T47D (cell line): ENCODE data around the gene FMN2.

ENCODE experiments used
- DNase-seq, 2 experiments: peaks; one replicate each; pipeline versions ENCODE4 v3.0.0 to v3.0.0-alpha.2; 2011 to 2012; ENCODE audit warnings: low read depth in 1 of 2, low spot score in 1 of 2
- JUND ChIP-seq: IDR thresholded peaks from 2 replicates; pipeline ENCODE4 v1.6.1; 2012; ENCODE audit warnings: low read depth
- in situ Hi-C: cut with HindIII; loops from 2 replicates; pipeline ENCODE4 v1.10.0; 2016; ENCODE audit warnings: low sequenced_read_pairs, low pct_unique_long_range_greater_than_20kb

Gene FMN2

DNA sequence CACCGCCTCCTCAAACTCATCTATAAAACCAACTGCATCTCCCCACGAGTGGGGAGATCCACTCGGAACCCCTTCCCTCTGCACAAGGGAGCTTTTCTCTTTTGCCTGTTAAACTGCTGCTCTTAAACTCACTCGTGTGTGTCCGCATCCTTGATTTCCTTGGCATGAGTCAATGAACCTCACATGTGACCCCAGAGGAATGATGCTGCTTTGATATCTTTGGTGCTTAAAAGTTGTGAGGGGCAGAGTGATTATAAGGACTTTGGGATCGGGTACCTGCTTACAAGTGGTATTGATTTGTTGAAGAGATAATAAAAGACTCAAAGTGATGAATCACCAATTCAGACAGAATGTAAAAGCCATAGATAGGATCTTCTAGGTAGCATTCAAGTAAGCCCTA lies 394.9 kb downstream of the FMN2 start:
- no peak for DNase-seq
- no peak for TF ChIP-seq JUND
- in situ Hi-C loops, result no loop called here

DNA sequence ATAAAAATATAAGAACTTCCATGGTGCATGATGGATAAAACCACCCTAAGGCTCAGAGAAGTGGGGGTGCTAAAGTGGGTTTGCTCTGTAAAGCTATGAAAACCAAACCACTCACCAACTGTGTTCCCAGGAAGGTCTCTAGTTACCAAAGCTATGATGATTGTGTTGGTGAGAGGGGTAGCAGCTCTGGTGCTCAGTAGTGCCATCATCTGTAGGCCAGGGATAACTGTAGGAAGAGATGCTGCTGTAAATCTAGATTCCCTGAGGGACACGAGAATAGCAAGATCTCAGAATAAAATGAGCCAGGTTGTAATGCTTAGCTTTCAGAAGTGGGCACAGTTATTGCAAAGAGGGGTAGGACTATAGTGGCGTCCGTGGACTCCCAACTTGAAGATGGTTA lies 395.8 kb downstream of the FMN2 start:
- no peak for TF ChIP-seq JUND
- no peak for DNase-seq
- in situ Hi-C loops, result no loop called here

- DNase-seq, result no peak
- in situ Hi-C loops, result no loop called here
Observed at GRCh38 chr1:240491156-240491555, 399.5 kb downstream of the FMN2 start.

GRCh38 chr1:240491796-240492195 lies 400.1 kb downstream of the FMN2 start:
- in situ Hi-C loops, result no loop called here
- TF ChIP-seq JUND, result no peak
- no peak for DNase-seq

More at GRCh38 chr1:240491156-240491555, 399.5 kb downstream of the FMN2 start:
- TF ChIP-seq JUND, result no peak

DNA sequence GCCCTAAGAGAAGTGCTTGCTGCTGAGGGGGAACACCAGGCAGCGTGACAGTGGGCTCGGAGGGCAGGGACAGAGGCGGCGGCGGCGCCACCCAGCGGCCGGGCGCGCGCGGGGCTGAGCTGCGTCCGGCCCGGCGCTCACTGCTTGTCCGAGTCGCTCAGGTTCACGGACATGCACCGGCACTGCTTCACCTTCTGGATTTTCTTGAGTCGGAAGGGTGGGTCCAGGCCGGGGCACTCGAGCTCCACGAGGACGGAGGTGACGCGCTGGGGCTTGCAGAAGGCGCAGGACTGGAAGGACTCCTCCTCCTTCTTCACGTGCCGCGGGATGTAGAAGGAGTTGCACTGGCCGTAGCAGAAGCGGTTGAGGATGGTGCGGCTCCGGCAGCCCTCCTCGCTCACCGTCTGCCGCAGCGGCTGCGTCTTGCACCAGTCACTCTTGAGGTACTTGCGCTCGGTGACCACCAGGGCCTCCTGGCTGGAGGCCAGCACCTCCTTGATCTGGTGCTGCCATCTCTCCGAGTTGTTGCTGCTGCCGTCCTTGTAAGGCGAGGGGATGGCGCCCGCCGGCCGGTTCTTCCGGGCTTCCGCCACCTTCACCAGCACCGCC lies 401.3 kb downstream of the FMN2 start:
- peak; percentile 65 to 85 for DNase-seq
- TF ChIP-seq JUND, result no peak
- in situ Hi-C loops, result no loop called here

- TF ChIP-seq JUND, result no peak
- no peak for DNase-seq
- in situ Hi-C loops, result no loop called here
Observed at GRCh38 chr1:240495601-240496000, 403.9 kb downstream of the FMN2 start.

GRCh38 chr1:240496356-240496755 lies 404.7 kb downstream of the FMN2 start:
- DNase-seq, result no peak
- no peak for TF ChIP-seq JUND
- in situ Hi-C loops, result no loop called here

GRCh38 chr1:240496941-240497340 lies 405.3 kb downstream of the FMN2 start:
- TF ChIP-seq JUND, result no peak
- in situ Hi-C loops, result no loop called here
- DNase-seq, result no peak

DNA sequence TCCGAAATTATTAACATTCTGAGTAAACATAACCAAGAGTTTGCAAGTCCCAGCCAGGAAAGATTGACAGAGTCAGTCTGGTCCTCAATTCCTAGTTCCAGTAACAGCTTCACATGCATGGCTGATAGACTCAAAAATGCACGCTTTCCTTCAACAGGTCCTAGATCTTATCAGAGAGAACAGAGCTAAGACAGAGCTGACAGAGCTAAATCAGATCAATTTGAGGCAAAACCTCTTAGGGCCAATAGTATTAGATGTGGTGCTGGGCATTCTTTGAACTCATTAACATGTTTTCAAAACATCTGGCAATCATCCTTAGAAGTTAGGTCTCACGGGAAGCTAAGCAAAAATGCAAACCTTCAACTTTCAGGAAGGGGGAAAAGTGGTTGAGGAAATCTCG lies 406.2 kb downstream of the FMN2 start:
- in situ Hi-C loops, result no loop called here
- no peak for DNase-seq
- no peak for TF ChIP-seq JUND

DNA sequence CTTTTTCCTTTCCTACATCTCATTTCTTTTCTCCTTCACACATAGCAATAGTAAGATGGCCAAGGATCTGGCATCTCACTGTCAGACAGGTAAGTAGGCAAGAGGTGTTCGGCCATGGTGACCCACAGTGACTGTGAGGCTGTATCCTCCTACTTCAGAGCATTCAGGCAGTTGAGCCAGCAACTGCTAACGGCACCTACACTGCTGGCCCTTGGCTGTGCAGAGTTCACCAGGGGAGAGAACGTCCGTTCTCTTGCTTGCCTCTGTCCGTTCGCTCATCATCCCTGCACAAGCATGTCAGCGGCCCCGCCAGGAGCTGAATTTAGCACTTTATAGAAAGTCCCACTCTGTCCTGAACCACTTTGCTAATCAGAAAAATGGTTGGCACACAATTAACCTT lies 406.7 kb downstream of the FMN2 start:
- no peak for DNase-seq
- in situ Hi-C loops, result no loop called here

DNA sequence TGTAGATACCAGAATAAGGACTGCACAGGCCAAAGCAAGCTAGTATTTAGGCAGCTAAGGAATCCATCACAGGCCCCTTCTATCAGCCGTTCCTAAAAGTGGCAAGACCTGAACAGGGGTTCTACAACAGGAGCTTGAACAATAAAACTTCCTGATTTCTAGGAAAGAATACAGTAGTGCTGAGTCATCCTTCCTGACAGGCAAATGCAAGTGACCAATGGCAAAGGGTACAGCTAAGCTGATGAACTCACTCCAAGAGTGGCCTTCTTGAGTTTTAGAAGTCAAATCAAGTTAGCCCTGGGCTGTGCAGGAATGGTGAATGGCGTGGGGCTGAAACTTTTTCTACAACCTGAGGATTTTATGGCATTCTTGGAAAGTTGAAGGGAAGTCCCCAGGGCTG lies 407.3 kb downstream of the FMN2 start:
- in situ Hi-C loops, result no loop called here
- DNase-seq, result peak in 1 of 2 experiments; percentile 55
- TF ChIP-seq JUND, result no peak

More for the DNA sequence above, 406.7 kb downstream of the FMN2 start:
- no peak for TF ChIP-seq JUND

GRCh38 chr1:240500647-240501046 lies 409.0 kb downstream of the FMN2 start:
- in situ Hi-C loops, result no loop called here
- no peak for DNase-seq
- TF ChIP-seq JUND, result no peak

GRCh38 chr1:240501115-240501514 lies 409.4 kb downstream of the FMN2 start:
- TF ChIP-seq JUND, result no peak
- DNase-seq, result no peak
- in situ Hi-C loops, result no loop called here

DNA sequence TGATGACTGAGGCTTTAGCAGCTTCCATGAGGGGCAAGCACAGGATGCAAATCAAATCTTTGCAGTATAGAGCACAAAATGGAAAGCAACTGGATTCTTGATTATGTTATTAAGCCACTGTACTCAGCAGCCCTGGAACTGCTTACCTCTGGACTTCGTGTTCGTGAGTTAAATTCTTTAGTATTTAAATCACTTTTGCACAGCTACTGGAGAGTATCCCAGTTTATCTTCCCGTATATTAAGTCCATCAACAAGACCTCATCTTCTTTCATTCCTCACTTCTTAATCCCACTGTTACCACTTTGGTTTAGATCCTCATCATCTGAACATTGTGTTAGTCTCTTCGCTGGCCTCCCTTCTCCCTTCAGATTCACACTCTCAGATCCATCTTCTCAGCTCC lies 411.4 kb downstream of the FMN2 start:
- in situ Hi-C loops, result no loop called here
- no peak for DNase-seq
- no peak for TF ChIP-seq JUND
